HepG2 (cell line): ENCODE data around the gene TIAM2. TPM values are rescaled to one million over a fixed set of nuclear protein-coding genes. Genes with fewer than 3 reads are reported as not detected.

Source experiments
- ATM ChIP-seq: fragments of 450-650 bp; IDR thresholded peaks from 2 replicates; pipeline ENCODE4 v1.7.1; 2017; ENCODE audit warnings: mild to moderate bottlenecking, borderline replicate concordance
- CTCF ChIP-seq: sonication (generic); formaldehyde crosslinking; IDR thresholded peaks from 2 replicates; pipeline ENCODE4 v1.5.0; 2020; ENCODE audit warnings: mild to moderate bottlenecking, missing genetic modification reagents, moderate library complexity
- ELF1 ChIP-seq: sonication (generic); formaldehyde crosslinking; IDR thresholded peaks from 2 replicates; pipeline ENCODE4 v1.4.0; 2020; ENCODE audit warnings: missing genetic modification reagents
- FOSL1 ChIP-seq: sonication (generic); formaldehyde crosslinking; IDR thresholded peaks from 2 replicates; pipeline ENCODE4 v1.9.0; 2021; ENCODE audit warnings: missing genetic modification reagents, borderline replicate concordance
- FOXO4 ChIP-seq: sonication (generic); formaldehyde crosslinking; conservative IDR thresholded peaks from 2 replicates; pipeline ENCODE4 v1.8.1; 2023; ENCODE audit warnings: missing genetic modification reagents
- STAG1 ChIP-seq: sonication (generic); formaldehyde crosslinking; IDR thresholded peaks from 2 replicates; pipeline ENCODE4 v1.4.0; 2020; ENCODE audit warnings: missing genetic modification reagents
- TOPORS ChIP-seq: sonication (generic); formaldehyde crosslinking; IDR thresholded peaks from 2 replicates; pipeline ENCODE4 v1.8.0; 2023; ENCODE audit warnings: mild to moderate bottlenecking, missing genetic modification reagents
- ZNF407 ChIP-seq: sonication (generic); formaldehyde crosslinking; IDR thresholded peaks from one replicate; pipeline ENCODE4 v1.5.1; 2020; ENCODE audit warnings: mild to moderate bottlenecking, missing genetic modification reagents; ENCODE audit errors: not compliant biosample characterization
- ZNF597 ChIP-seq: sonication (generic); formaldehyde crosslinking; IDR thresholded peaks from 2 replicates; pipeline ENCODE4 v1.5.0; 2020; ENCODE audit warnings: missing genetic modification reagents
- ZNF737 ChIP-seq: sonication (generic); formaldehyde crosslinking; IDR thresholded peaks from 2 replicates; pipeline ENCODE4 v1.5.0; 2020; ENCODE audit warnings: missing genetic modification reagents, mild to moderate bottlenecking, borderline replicate concordance
- ZNF747 ChIP-seq: sonication (generic); formaldehyde crosslinking; IDR thresholded peaks from 2 replicates; pipeline ENCODE4 v1.8.1; 2023; ENCODE audit warnings: missing genetic modification reagents, mild to moderate bottlenecking, borderline replicate concordance
- polyA plus RNA-seq, 8 experiments: library from polyadenylated mRNA; depleted of rRNA in 3 of 8; stranded (reverse) in 7 of 8; unstranded in 1 of 8; fragments of >200 nt; fragmentation: Illumina TruSeq in 4 of 8; extraction: Trizol in 4 of 8; gene quantifications; 2 replicates each; pipeline versions ENCODE4 v1.2.1 to v1.2.3, GENCODE V29; 2011 to 2016; ENCODE audit warnings: low read depth in 4 of 8, missing spikeins in 1 of 8, mixed read lengths in 1 of 8; ENCODE audit not compliant: insufficient read depth in 1 of 8
- total RNA-seq, 5 experiments: library from RNA; depleted of rRNA; stranded (reverse); fragments of >200 nt; fragmentation: Illumina TruSeq; extraction: Trizol; gene quantifications; 2 replicates each; pipeline ENCODE4 v1.2.3, GENCODE V29; 2016; ENCODE audit warnings: low read depth in 1 of 5

The TIAM2 gene
- total and polyA plus RNA-seq, 2 of the 13 experiments (the other 11 are each of a cell fraction or from before 2014, with no cell fraction given): 4.1 to 4.5 TPM

GRCh38 chr6:155260686-155261085 lies 265.6 kb downstream of the TIAM2 start (continued):
- no peak for TF ChIP-seq ZNF407 (CRISPR knock-in tag)
- no peak for TF ChIP-seq ZNF737 (CRISPR knock-in tag)
- TF ChIP-seq ZNF747 (CRISPR knock-in tag): no peak
- no peak for TF ChIP-seq CTCF
- TF ChIP-seq TOPORS: no peak
- TF ChIP-seq FOXO4: no peak
- TF ChIP-seq STAG1 (CRISPR knock-in tag): no peak
- no peak for TF ChIP-seq ZNF597 (CRISPR knock-in tag)
- no peak for TF ChIP-seq ELF1 (CRISPR knock-in tag)
- no peak for TF ChIP-seq ATM
- no peak for TF ChIP-seq FOSL1
